IPS-18a (cell line): ENCODE data around the gene CWF19L1.
"Not testable (repeated sequence)": the region's sequence is repeated elsewhere in the genome, so short reads cannot be mapped to it uniquely, and the experiment has no call there.

ENCODE experiments used
- H3K27ac ChIP-seq: one replicate; pipeline ENCODE4 v1.5.1; 2013; ENCODE audit warnings: low read length
- H3K27me3 ChIP-seq: one replicate; pipeline ENCODE4 v1.6.1; 2013; ENCODE audit warnings: mild to moderate bottlenecking, low read length; ENCODE audit not compliant: control insufficient read depth, insufficient read depth
- H3K36me3 ChIP-seq: one replicate; pipeline ENCODE4 v1.6.1; 2013; ENCODE audit warnings: low read depth, low read length; ENCODE audit not compliant: control insufficient read depth
- H3K4me1 ChIP-seq: one replicate; pipeline ENCODE4 v1.6.1; 2013; ENCODE audit warnings: low read depth, low read length; ENCODE audit not compliant: control insufficient read depth
- H3K4me3 ChIP-seq: one replicate; pipeline ENCODE4 v1.5.1; 2013; ENCODE audit warnings: low read length
- H3K9ac ChIP-seq: one replicate; pipeline ENCODE4 v1.6.1; 2013; ENCODE audit warnings: mild to moderate bottlenecking, low read length, moderate library complexity
- H3K9me3 ChIP-seq: one replicate; pipeline ENCODE4 v1.6.1; 2013; ENCODE audit warnings: low read depth, low read length; ENCODE audit not compliant: control insufficient read depth

CWF19L1 gene

DNA sequence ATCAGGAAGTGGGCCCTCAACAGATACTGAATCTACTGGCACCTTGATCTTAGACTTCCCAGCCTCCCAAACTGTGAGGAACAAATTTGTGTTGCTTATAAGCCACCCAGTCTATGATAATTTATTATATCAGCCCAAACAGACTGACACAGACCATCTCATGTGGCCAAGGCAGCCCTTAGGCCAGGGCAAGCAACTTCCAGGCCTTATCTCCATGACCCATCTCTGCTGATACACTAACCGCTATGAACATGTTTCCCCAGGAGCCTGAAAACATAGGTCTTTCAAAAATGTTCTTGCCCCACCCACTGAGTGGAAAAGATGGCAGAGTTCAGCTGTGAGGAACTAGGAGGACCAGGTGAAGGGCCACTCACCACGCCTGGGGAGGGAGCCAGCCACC lies 22.2 kb upstream of the CWF19L1 start:
- no peaks in the 10 kb centered on the region for H3K36me3 ChIP-seq

DNA sequence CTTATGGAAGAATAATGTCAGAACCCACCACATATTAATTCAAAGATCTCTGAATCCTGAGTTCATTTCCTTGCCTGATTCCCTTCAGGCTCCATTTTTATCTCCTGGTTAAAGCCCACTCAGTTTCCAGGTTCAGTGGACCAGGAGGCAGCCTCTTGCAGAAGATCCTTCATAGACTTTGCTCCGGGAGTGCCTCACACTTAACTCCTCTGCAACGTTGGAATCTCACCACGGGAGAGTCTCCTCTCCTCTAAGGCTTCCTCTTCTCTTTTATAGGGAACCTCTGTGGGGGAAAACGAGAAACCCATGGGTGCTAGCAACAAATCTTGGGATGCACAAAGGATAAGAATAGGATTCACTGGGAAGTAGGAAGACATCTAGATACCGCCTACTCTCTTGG lies 20.8 kb upstream of the CWF19L1 start:
- Histone ChIP-seq H3K9ac (no peak overlapping the region), H3K4me3 (no peak overlapping the region), H3K4me1 (peaks cover 11% of the 10 kb centered on the region), H3K27ac (no peak overlapping the region), H3K36me3 (peaks cover 7% of the 10 kb centered on the region), H3K9me3 (no peaks in the 10 kb centered on the region), H3K27me3 (no peaks in the 10 kb centered on the region)

More for the DNA sequence above, 22.2 kb upstream of the CWF19L1 start:
- H3K9ac ChIP-seq, result no peak overlapping the region
- no peak overlapping the region for H3K27ac ChIP-seq
- H3K4me1 ChIP-seq, result peaks cover 11% of the 10 kb centered on the region
- H3K9me3 ChIP-seq, result no peaks in the 10 kb centered on the region
- no peak overlapping the region for H3K4me3 ChIP-seq
- no peaks in the 10 kb centered on the region for H3K27me3 ChIP-seq

DNA sequence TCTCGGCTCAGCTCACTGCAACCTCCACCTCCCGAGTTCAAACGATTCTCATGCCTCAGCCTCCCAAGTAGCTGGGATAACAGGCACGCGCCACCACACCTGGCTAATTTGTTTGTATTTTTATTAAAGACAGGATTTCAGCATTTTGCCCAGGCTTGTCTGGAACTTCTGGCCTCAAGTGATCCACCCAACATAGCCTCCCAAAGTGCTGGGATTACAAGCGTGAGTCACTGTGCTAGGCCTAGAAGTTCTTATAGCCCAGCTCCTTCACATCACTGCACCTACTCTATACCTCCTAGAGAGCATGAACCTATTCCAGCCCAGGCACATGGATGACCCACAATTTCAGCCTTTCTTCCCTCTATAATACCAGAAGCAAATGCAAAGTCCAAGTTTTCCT lies 20.3 kb upstream of the CWF19L1 start:
- Histone ChIP-seq H3K9me3 (no peaks in the 10 kb centered on the region), H3K36me3 (peaks cover 7% of the 10 kb centered on the region), H3K27me3 (no peaks in the 10 kb centered on the region), H3K9ac (no peak overlapping the region), H3K4me3 (no peak overlapping the region), H3K4me1 (peaks cover 11% of the 10 kb centered on the region), H3K27ac (no peak overlapping the region)

DNA sequence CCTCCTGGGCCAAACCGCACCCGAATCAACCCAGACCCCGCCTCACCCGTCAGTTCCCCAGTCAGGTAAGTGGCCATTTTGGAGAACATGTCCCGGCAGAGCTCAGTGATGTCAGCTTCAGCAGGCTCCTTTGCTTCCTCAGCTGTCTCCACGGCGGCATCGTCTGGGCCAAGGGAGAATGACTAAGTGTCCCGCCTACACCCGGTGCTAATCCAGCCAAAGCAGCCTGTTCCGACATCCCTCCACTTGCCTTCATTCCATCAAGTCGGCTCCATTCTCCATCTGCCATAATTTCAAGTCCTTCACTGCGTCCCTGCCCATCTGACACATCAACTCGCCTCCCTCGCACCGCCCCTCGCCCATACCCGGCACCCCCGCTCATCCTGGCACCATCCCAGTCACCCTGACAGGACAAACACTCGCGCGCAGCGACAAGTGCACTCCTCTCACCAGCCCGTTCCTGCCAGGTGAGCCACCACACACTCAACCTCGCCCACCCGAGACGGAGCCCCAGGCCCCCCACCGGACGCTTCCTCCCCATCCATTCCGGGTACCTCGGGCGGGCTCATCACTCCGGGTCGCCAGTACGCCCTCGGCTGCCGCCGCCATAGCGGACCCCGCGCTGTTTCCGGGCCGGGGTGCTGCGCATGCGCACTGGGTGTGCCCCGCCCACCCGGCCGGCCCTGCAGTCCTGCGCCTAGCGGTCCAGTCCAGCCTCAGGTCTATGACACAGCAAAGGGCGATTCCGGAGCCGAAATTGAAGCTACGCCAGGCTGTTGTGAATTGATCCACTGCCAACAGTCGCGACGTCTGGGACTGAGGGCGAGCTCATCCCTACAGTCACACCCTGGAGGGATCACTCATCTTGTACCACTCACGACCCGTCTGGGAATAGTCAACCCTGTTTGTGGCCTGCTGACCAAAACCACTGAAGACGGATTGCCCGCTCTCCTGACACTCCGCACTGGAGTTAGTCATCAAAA lies 18.9 kb upstream of the CWF19L1 start, which contains the start of gene BLOC1S2:
BLOC1S2 (minus strand) TSS at position 630 of the 983 bp plus-strand sequence; CDS start at position 609, 21 bp downstream.
- Histone ChIP-seq H3K9me3 (no peaks in the 10 kb centered on the region), H3K27me3 (no peaks in the 10 kb centered on the region)

DNA sequence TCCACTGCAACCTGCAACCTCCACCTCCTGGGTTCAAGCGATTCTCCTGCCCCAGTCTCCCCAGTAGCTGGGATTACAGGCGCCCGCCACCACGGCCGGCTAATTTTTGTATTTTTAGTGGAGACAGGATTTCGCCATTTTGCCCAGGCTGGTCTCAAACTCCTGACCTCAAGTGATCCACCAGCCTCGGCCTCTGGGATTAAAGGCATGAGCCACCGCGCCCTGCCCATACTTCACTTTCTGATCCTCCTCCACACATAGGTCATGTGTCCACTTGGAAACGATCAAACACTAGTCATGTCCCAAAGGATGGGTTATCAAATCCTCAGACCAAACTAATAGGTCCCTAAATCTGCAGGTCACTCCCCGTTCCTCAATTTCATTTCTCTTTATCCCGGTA lies 17.9 kb upstream of the CWF19L1 start:
- H3K9me3 ChIP-seq, H3K27me3 ChIP-seq, H3K27ac ChIP-seq: not testable (repeated sequence)
- H3K4me3 ChIP-seq, result peak overlapping the region; percentile 98
- H3K4me1 ChIP-seq, result peaks cover 11% of the 10 kb centered on the region
- peak overlapping the region; percentile 76 for H3K9ac ChIP-seq
- H3K36me3 ChIP-seq, result peaks cover 14% of the 10 kb centered on the region

More for the DNA sequence above, 18.9 kb upstream of the CWF19L1 start, which contains the start of gene BLOC1S2:
- Histone ChIP-seq H3K36me3 (peaks cover 7% of the 10 kb centered on the region), H3K27ac (peak within 1 kb of the TSS; percentile 46), H3K4me3 (peak within 1 kb of the TSS; percentile 98), H3K4me1 (peaks cover 11% of the 10 kb centered on the region), H3K9ac (peak within 1 kb of the TSS; percentile 76)

DNA sequence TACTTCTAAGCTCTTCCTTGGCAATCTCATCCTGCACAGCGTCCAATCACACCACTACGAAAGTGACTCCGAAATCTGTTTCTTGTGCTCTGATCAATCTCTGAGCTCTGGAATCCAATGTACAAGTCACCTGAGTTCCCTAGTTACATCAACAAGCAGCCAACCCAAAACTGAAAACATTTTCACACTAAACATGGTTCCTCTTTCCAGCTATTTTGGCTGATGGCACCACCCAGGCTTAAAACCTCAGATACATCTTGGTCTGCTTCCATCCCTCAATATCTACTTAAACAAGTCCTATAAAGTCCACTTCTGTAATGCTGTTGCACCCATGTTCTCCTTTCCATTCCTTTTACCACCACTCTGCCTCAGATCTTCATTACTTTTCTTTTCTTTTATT lies 15.5 kb upstream of the CWF19L1 start:
- no peak overlapping the region for H3K4me3 ChIP-seq
- H3K9ac ChIP-seq, result no peak overlapping the region
- peaks cover 30% of the 10 kb centered on the region for H3K36me3 ChIP-seq
- no peaks in the 10 kb centered on the region for H3K27me3 ChIP-seq
- peaks cover 11% of the 10 kb centered on the region for H3K4me1 ChIP-seq
- H3K27ac ChIP-seq, result no peak overlapping the region
- H3K9me3 ChIP-seq, result no peaks in the 10 kb centered on the region

GRCh38 chr10:100276971-100277370 lies 9.5 kb upstream of the CWF19L1 start:
- H3K4me1 ChIP-seq, H3K27me3 ChIP-seq, H3K9ac ChIP-seq, H3K27ac ChIP-seq, H3K4me3 ChIP-seq, H3K9me3 ChIP-seq: not testable (repeated sequence)
- H3K36me3 ChIP-seq, result peaks cover 37% of the 10 kb centered on the region

DNA sequence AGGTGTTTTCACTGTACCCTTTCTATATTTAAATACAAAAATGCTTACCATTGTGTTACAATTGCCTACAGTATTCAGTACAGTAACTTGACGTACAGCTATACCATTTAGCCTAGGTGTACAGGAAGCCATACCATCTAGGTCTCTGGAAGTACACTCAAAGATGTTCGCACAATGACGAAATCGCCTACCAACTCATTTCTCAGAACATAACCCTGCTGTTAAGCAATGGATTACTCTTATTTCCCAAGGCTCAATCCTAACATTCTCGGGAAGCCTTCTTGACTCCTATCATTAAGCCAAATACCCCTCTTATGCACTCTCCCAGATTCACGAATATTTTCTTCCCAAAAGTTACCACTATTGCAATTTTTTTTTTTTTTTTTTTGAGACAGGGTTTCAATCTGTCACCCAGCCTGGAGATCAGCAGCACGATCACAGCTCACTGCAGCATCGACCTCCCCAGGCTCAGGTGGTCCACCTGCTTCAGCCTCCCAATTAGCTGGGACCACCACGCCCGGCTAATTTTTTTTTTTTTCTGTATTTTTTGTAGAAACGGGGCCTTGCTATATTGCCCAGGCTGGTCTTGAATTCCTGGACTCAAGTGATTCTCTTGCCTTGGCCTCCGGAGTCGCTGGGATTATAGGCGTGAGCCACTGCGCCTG lies 1.5 kb downstream of the CWF19L1 start:
- Histone ChIP-seq H3K27ac (no peak overlapping the region), H3K9me3 (no peaks in the 10 kb centered on the region)

DNA sequence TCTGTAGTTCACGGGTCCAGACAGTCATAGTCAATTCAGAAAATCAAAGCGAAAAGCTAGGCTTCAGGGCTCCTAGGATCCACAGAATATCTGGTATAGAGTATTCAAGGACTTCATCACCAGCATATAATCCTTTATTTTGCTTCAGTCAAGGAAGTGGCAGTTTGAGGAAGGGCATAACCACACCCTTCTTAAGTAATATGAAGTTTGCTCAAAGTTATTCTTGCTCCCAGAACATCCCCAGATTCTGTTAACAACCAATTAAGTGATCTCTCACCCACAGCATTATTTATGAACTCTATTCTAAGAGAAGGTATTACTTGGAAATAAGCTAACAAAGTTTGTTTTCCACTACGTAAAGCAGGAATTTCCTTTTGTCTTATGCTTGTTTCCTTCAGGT lies 13.2 kb downstream of the CWF19L1 start:
- Histone ChIP-seq H3K36me3 (peaks cover 54% of the 10 kb centered on the region), H3K4me3 (no peak overlapping the region), H3K27me3 (no peaks in the 10 kb centered on the region), H3K27ac (no peak overlapping the region), H3K9ac (no peak overlapping the region), H3K9me3 (no peaks in the 10 kb centered on the region), H3K4me1 (no peaks in the 10 kb centered on the region)

More for the DNA sequence above, 1.5 kb downstream of the CWF19L1 start:
- no peaks in the 10 kb centered on the region for H3K27me3 ChIP-seq
- peak overlapping the region; percentile 99 for H3K4me3 ChIP-seq
- peaks cover 5% of the 10 kb centered on the region for H3K36me3 ChIP-seq
- no peak overlapping the region for H3K9ac ChIP-seq
- no peaks in the 10 kb centered on the region for H3K4me1 ChIP-seq

GRCh38 chr10:100253041-100253440 lies 14.4 kb downstream of the CWF19L1 start:
- Histone ChIP-seq H3K27ac (no peak overlapping the region), H3K9ac (no peak overlapping the region), H3K36me3 (peaks cover 58% of the 10 kb centered on the region), H3K27me3 (no peaks in the 10 kb centered on the region), H3K4me3 (no peak overlapping the region), H3K4me1 (no peaks in the 10 kb centered on the region), H3K9me3 (no peaks in the 10 kb centered on the region)

- no peak overlapping the region for H3K27ac ChIP-seq
- peaks cover 64% of the 10 kb centered on the region for H3K36me3 ChIP-seq
- H3K9me3 ChIP-seq, result no peaks in the 10 kb centered on the region
- no peaks in the 10 kb centered on the region for H3K27me3 ChIP-seq
- no peak overlapping the region for H3K4me3 ChIP-seq
- no peaks in the 10 kb centered on the region for H3K4me1 ChIP-seq
- H3K9ac ChIP-seq, result no peak overlapping the region
These were observed 18.6 kb downstream of the CWF19L1 start for GRCh38 chr10:100248820-100249219.
